HEK293T (cell line): ENCODE data around the gene UBE2E2.

Source experiments
- BHLHE40 ChIP-seq: fragments of 450-650 bp; IDR thresholded peaks from 2 replicates; pipeline ENCODE4 v1.6.1; 2016; ENCODE audit warnings: mild to moderate bottlenecking, moderate library complexity, borderline replicate concordance
- CTBP1 ChIP-seq: fragments of 450-650 bp; IDR thresholded peaks from 2 replicates; pipeline ENCODE4 v1.6.1; 2016; ENCODE audit warnings: borderline replicate concordance
- ELF4 ChIP-seq: fragments of 450-650 bp; IDR thresholded peaks from 2 replicates; pipeline ENCODE4 v1.6.1; 2017; ENCODE audit warnings: antibody characterized with exemption
- FOXA1 ChIP-seq: fragments of 450-650 bp; IDR thresholded peaks from 2 replicates; pipeline ENCODE4 v1.6.1; 2016; ENCODE audit warnings: mild to moderate bottlenecking
- FOXK2 ChIP-seq: fragments of 450-650 bp; IDR thresholded peaks from 2 replicates; pipeline ENCODE4 v1.6.1; 2016; ENCODE audit warnings: mild to moderate bottlenecking
- FOXM1 ChIP-seq: fragments of 450-650 bp; IDR thresholded peaks from 2 replicates; pipeline ENCODE4 v1.6.1; 2017; ENCODE audit warnings: mild to moderate bottlenecking, borderline replicate concordance
- HDGF ChIP-seq: fragments of 450-650 bp; IDR thresholded peaks from 2 replicates; pipeline ENCODE4 v1.6.1; 2017; ENCODE audit warnings: antibody characterized with exemption, borderline replicate concordance
- L3MBTL2 ChIP-seq: fragments of 450-650 bp; conservative IDR thresholded peaks from 2 replicates; pipeline ENCODE4 v1.6.1; 2016; ENCODE audit warnings: mild to moderate bottlenecking
- NFRKB ChIP-seq: fragments of 450-650 bp; IDR thresholded peaks from 2 replicates; pipeline ENCODE4 v1.6.1; 2016; ENCODE audit warnings: mild to moderate bottlenecking, moderate library complexity
- SP1 ChIP-seq: fragments of 450-650 bp; IDR thresholded peaks from 2 replicates; pipeline ENCODE4 v1.6.1; 2017
- SUZ12 ChIP-seq: fragments of 450-650 bp; IDR thresholded peaks from 2 replicates; pipeline ENCODE4 v1.6.1; 2016; ENCODE audit warnings: mild to moderate bottlenecking
- TARDBP ChIP-seq: fragments of 450-650 bp; IDR thresholded peaks from 2 replicates; pipeline ENCODE4 v1.6.1; 2016
- ZNF384 ChIP-seq: fragments of 450-650 bp; IDR thresholded peaks from 2 replicates; pipeline ENCODE4 v1.6.1; 2016

- TF ChIP-seq ELF4: no peak
- no peak for TF ChIP-seq SUZ12
- TF ChIP-seq FOXM1: no peak
- no peak for TF ChIP-seq SP1
- no peak for TF ChIP-seq CTBP1
- TF ChIP-seq TARDBP: no peak
- TF ChIP-seq FOXK2: no peak
- no peak for TF ChIP-seq ZNF384
- TF ChIP-seq FOXA1: no peak
- TF ChIP-seq NFRKB: no peak
- TF ChIP-seq L3MBTL2: no peak
- no peak for TF ChIP-seq BHLHE40
- no peak for TF ChIP-seq HDGF
Measured at GRCh38 chr3:23344886-23345285, 141.8 kb downstream of the UBE2E2 start.
